GM12878 (cell line): ENCODE data around the gene RGL1. TPM values are rescaled to one million over a fixed set of nuclear protein-coding genes. Genes with fewer than 3 reads are reported as not detected.

Experiments used
- ATAC-seq: fragments of 200-7000 bp; cut with Tn5 transposase; 3 replicates; pipeline ENCODE4 v1.9.1; 2020; ENCODE audit warnings: mild to moderate bottlenecking, moderate library complexity
- BruUV-seq: library from RNA; stranded (reverse); fragments of 400-500 nt; replicated peaks from 2 replicates; lab custom pipeline; 2021; lab: Mats Ljungman, UMichigan
- CTCF ChIA-PET: fragments of 300-600 bp; sonication (Branson Sonifier 250); formaldehyde crosslinking; extraction: SDS; loops from one replicate; lab custom pipeline; 2021; ENCODE audit warnings: inconsistent platforms; lab: Yijun Ruan, JAX
- POLR2A ChIA-PET: fragments of 350-600 bp; formaldehyde crosslinking; extraction: SDS; loops from one replicate; lab custom pipeline; 2021; ENCODE audit warnings: inconsistent platforms; lab: Charles Lee
- RAD21 ChIA-PET: fragments of 300-600 bp; sonication (Branson Sonifier 250); formaldehyde crosslinking; loops from one replicate; lab custom pipeline; 2023; ENCODE audit warnings: antibody characterized with exemption; ENCODE audit not compliant: unreplicated experiment; lab: Charles Lee
- SMC1A ChIA-PET: fragments of 300-600 bp; sonication (Branson Sonifier 250); formaldehyde crosslinking; loops from one replicate; lab custom pipeline; 2023; ENCODE audit not compliant: unreplicated experiment, uncharacterized antibody; lab: Charles Lee
- DNase-seq: peaks from one replicate; pipeline ENCODE4 v3.0.0-alpha.2; 2011; ENCODE audit warnings: low read depth, low spot score
- FAIRE-seq: peaks from 3 replicates; lab custom pipeline; 2011; peaks lifted over from hg19 to GRCh38; lab: Jason Lieb, UNC
- H2AFZ ChIP-seq: 2 replicates; pipeline ENCODE4 v1.6.0; 2011; ENCODE audit warnings: low read depth, low read length, control low read depth; ENCODE audit not compliant: control insufficient read depth
- H3K27ac ChIP-seq: 2 replicates; pipeline ENCODE4 v1.5.1; 2011; ENCODE audit warnings: control low read depth; ENCODE audit not compliant: control insufficient read depth, insufficient read depth
- H3K27me3 ChIP-seq, 2 experiments: replicated peaks in 1 of 2; 2 replicates each; pipeline versions ENCODE4 v1.6.0 to v1.6.1; 2011; ENCODE audit warnings: low read length in 1 of 2; ENCODE audit not compliant: control insufficient read depth in 2 of 2, insufficient read depth in 2 of 2
- H3K36me3 ChIP-seq, 2 experiments: 2 replicates each; pipeline ENCODE4 v1.5.1; 2011; ENCODE audit warnings: low read length in 1 of 2; ENCODE audit not compliant: control insufficient read depth in 2 of 2, insufficient read depth in 2 of 2
- H3K4me1 ChIP-seq: 2 replicates; pipeline ENCODE4 v1.6.1; 2011; ENCODE audit warnings: mild to moderate bottlenecking, low read length, moderate library complexity, mixed read lengths; ENCODE audit not compliant: control insufficient read depth, insufficient read depth
- H3K4me2 ChIP-seq: 2 replicates; pipeline ENCODE4 v1.6.0; 2011; ENCODE audit warnings: control low read depth; ENCODE audit not compliant: control insufficient read depth, insufficient read depth
- H3K4me3 ChIP-seq: fragments of 200-600 bp; sonication (generic); 2 replicates; pipeline ENCODE4 v1.5.1; 2016
- H3K79me2 ChIP-seq: 2 replicates; pipeline ENCODE4 v1.6.0; 2011; ENCODE audit warnings: low read length; ENCODE audit not compliant: control insufficient read depth, insufficient read depth
- H3K9ac ChIP-seq: 2 replicates; pipeline ENCODE4 v1.8.0; 2011; ENCODE audit warnings: low read length, control low read depth, mixed read lengths; ENCODE audit not compliant: control insufficient read depth, insufficient read depth
- H3K9me3 ChIP-seq: replicated peaks from 3 replicates; pipeline ENCODE4 v1.5.1; 2011; ENCODE audit warnings: mild to moderate bottlenecking, low read length; ENCODE audit not compliant: control insufficient read depth, insufficient read depth
- H4K20me1 ChIP-seq: 2 replicates; pipeline ENCODE4 v1.6.0; 2011; ENCODE audit not compliant: control insufficient read depth, insufficient read depth
- ATF3 ChIP-seq: IDR thresholded peaks from 2 replicates; pipeline ENCODE4 v1.6.1; 2011; ENCODE audit warnings: low read depth, mild to moderate bottlenecking, low read length, moderate library complexity, borderline replicate concordance; ENCODE audit errors: extremely low read depth
- CHD1 ChIP-seq: IDR thresholded peaks from 2 replicates; pipeline ENCODE4 v1.6.1; 2012; ENCODE audit warnings: low read depth, low read length, improper control_type of control experiment
- CHD4 ChIP-seq: fragments of 200-600 bp; sonication (generic); IDR thresholded peaks from 2 replicates; pipeline ENCODE4 v1.6.1; 2016; ENCODE audit warnings: mild to moderate bottlenecking
- FOS ChIP-seq: IDR thresholded peaks from 3 replicates; pipeline ENCODE4 v1.6.1; 2011; ENCODE audit warnings: borderline replicate concordance; ENCODE audit not compliant: insufficient read length; ENCODE audit errors: extremely low read depth
- FOXK2 ChIP-seq: fragments of 450-650 bp; IDR thresholded peaks from 2 replicates; pipeline ENCODE4 v1.6.1; 2017; ENCODE audit warnings: mild to moderate bottlenecking, moderate library complexity
- FOXM1 ChIP-seq: IDR thresholded peaks from 2 replicates; pipeline ENCODE4 v1.6.1; 2012; ENCODE audit warnings: low read depth, mild to moderate bottlenecking, inconsistent platforms, low read length, moderate library complexity
- HCFC1 ChIP-seq: fragments of 150-350 bp; IDR thresholded peaks from 2 replicates; pipeline ENCODE4 v1.6.1; 2014; ENCODE audit warnings: low read length
- HSF1 ChIP-seq: fragments of 150-350 bp; IDR thresholded peaks from 2 replicates; pipeline ENCODE4 v1.6.1; 2014; ENCODE audit warnings: mild to moderate bottlenecking, low read depth, low read length
- IKZF1 ChIP-seq: fragments of 450-650 bp; conservative IDR thresholded peaks from 2 replicates; pipeline ENCODE4 v1.6.1; 2017; ENCODE audit warnings: antibody characterized with exemption, mild to moderate bottlenecking
- IRF5 ChIP-seq: fragments of 450-650 bp; IDR thresholded peaks from 2 replicates; pipeline ENCODE4 v1.6.1; 2017; ENCODE audit warnings: borderline replicate concordance
- NBN ChIP-seq: fragments of 450-650 bp; IDR thresholded peaks from 2 replicates; pipeline ENCODE4 v1.6.1; 2016
- NFYA ChIP-seq: IDR thresholded peaks from 2 replicates; pipeline ENCODE4 v1.6.1; 2011; ENCODE audit warnings: low read depth, mild to moderate bottlenecking, low read length, improper control_type of control experiment, borderline replicate concordance
- NR2F1 ChIP-seq: fragments of 450-650 bp; conservative IDR thresholded peaks from 2 replicates; pipeline ENCODE4 v1.6.1; 2017; ENCODE audit warnings: mild to moderate bottlenecking
- PAX8 ChIP-seq: fragments of 450-650 bp; IDR thresholded peaks from 2 replicates; pipeline ENCODE4 v1.6.1; 2017; ENCODE audit warnings: mild to moderate bottlenecking, moderate library complexity
- PBX3 ChIP-seq: IDR thresholded peaks from 2 replicates; pipeline ENCODE4 v1.6.1; 2011; ENCODE audit warnings: mild to moderate bottlenecking, low read depth, low read length, moderate library complexity; ENCODE audit not compliant: insufficient replicate concordance
- PML ChIP-seq: IDR thresholded peaks from 2 replicates; pipeline ENCODE4 v1.6.1; 2012; ENCODE audit warnings: low read length, inconsistent platforms
- RB1 ChIP-seq: fragments of 450-650 bp; formaldehyde crosslinking; IDR thresholded peaks from 2 replicates; pipeline ENCODE4 v1.6.1; 2017; ENCODE audit warnings: mild to moderate bottlenecking, borderline replicate concordance
- RELA ChIP-seq: fragments of 450-650 bp; IDR thresholded peaks from 2 replicates; pipeline ENCODE4 v1.8.0; 2014; ENCODE audit warnings: borderline replicate concordance; ENCODE audit not compliant: partially characterized antibody
- SMC3 ChIP-seq: IDR thresholded peaks from 2 replicates; pipeline ENCODE4 v1.6.1; 2011; ENCODE audit warnings: low read length, improper control_type of control experiment, borderline replicate concordance
- TBL1XR1 ChIP-seq: IDR thresholded peaks from 2 replicates; pipeline ENCODE4 v1.6.1; 2012; ENCODE audit warnings: low read depth, low read length, improper control_type of control experiment
- WGBS: methylation state at CpG from one replicate; pipeline ENCODE4 v1.1.6; 2016; ENCODE audit warnings: low lambda C conversion rate; ENCODE audit not compliant: insufficient replicate concordance, insufficient coverage; ENCODE audit errors: missing lambda C conversion rate; 5-methylcytosine and 5-hydroxymethylcytosine counted together
- in situ Hi-C: fragments of 300-500 bp; cut with MboI; formaldehyde crosslinking; loops from 9 replicates; pipeline ENCODE4 v1.14.3; 2018; ENCODE audit warnings: mixed read lengths
- intact Hi-C: fragments of 100-400 bp; cut with micrococcal nuclease; formaldehyde crosslinking; loops from one replicate; pipeline ENCODE4 v1.14.2; 2022; ENCODE audit not compliant: unreplicated experiment
- polyA plus RNA-seq, 11 experiments: library from polyadenylated mRNA; depleted of rRNA in 4 of 11; unstranded in 6 of 11; stranded (reverse) in 5 of 11; fragments of >200 nt; fragmentation: Nextera tagmentation in 4 of 11; fragmentation: Illumina TruSeq in 1 of 11; extraction: Ambion mirVana in 4 of 11; extraction: Trizol in 1 of 11; gene quantifications; 1 replicate in 1 of 11; 2 replicates in 10 of 11; pipeline versions ENCODE4 v1.2.1 to v1.2.3, GENCODE V29; 2011 to 2016; ENCODE audit warnings: inconsistent platforms in 2 of 11, missing spikeins in 2 of 11, low read depth in 1 of 11
- total RNA-seq, 4 experiments: library from RNA; depleted of rRNA in 3 of 4; stranded (reverse); fragments of >200 nt in 3 of 4; fragmentation: Illumina TruSeq in 1 of 4; extraction: Trizol in 1 of 4; gene quantifications; 2 replicates each; pipeline versions ENCODE4 v1.2.1 to v1.2.3, GENCODE V29; 2013 to 2021

The RGL1 gene
- total and polyA plus RNA-seq, 10 of the 15 experiments (the other 5 are each of a cell fraction or from before 2014, with no cell fraction given) = 8.1 to 25.0 (median 19.0) TPM

- WGBS = 63% methylated on average over 3 of the region's 3 CpGs
- Histone ChIP-seq H3K79me2 (no peaks in the 10 kb centered on the region; the same call in none of the 2 replicates), H3K36me3 (peaks cover 5 to 29% of the 10 kb centered on the region in 2 experiments), H3K27me3 (no peaks in the 10 kb centered on the region), H3K4me3 (no peak overlapping the region), H3K9ac (no peak overlapping the region), H4K20me1 (no peaks in the 10 kb centered on the region), H3K27ac (0 out of 2 replicates have a peak overlapping the region, but pooled peaks have one; percentile 28), H3K4me1 (peaks cover 82% of the 10 kb centered on the region), H2AFZ (no peak overlapping the region), H3K4me2 (no peak overlapping the region), H3K9me3 (no peaks in the 10 kb centered on the region; the same call in 2 of the 3 replicates)
- TF ChIP-seq RELA = no peak
- no peak for TF ChIP-seq NFYA
- no peak for TF ChIP-seq HCFC1
- TF ChIP-seq PBX3 = no peak
- TF ChIP-seq CHD1 = no peak
- TF ChIP-seq FOS = no peak
- TF ChIP-seq HSF1 = no peak
- TF ChIP-seq NR2F1 = no peak
- no peak for TF ChIP-seq NBN
- TF ChIP-seq PAX8 = no peak
- no peak for TF ChIP-seq FOXK2
- no peak for TF ChIP-seq SMC3
- TF ChIP-seq PML = no peak
- TF ChIP-seq ATF3 = no peak
- TF ChIP-seq CHD4 = no peak
- no peak for TF ChIP-seq IKZF1
- no peak for TF ChIP-seq IRF5
- TF ChIP-seq FOXM1 = no peak
- TF ChIP-seq RB1 = no peak
- no peak for TF ChIP-seq TBL1XR1
- DNase-seq (no peak), FAIRE-seq (no peak), ATAC-seq (no peak)
- CTCF ChIA-PET = interaction anchor here (1.0 to 7.2 kb wide), 6 partner anchors 9 to 238 kb away, joined by 3 to 44 read pairs (median 6); no protein-coding TSS in a partner anchor
- SMC1A ChIA-PET = interaction anchor here (0.5 to 12.0 kb wide), 9 partner anchors 22 to 362 kb away, joined by 3 to 134 read pairs (median 4); no protein-coding TSS in a partner anchor
- intact Hi-C loops = no loop called here
- in situ Hi-C loops = no loop called here
- no TSS peak for BruUV-seq
- RAD21 ChIA-PET = interaction anchor here (1.5 to 2.7 kb wide), 3 partner anchors 8 to 238 kb away, joined by 3 to 7 read pairs (median 4); no protein-coding TSS in a partner anchor
- POLR2A ChIA-PET = interaction anchor here (0.6 kb wide), 1 partner anchor 254 kb away, joined by 3 read pairs; no protein-coding TSS in a partner anchor
Observed at GRCh38 chr1:183893561-183894289, 88.8 kb downstream of the RGL1 start.
